ENCODE results near the gene PSMG1.
"Not testable (repeated sequence)": the region's sequence is repeated elsewhere in the genome, so short reads cannot be mapped to it uniquely, and the experiment has no call there.

Gene PSMG1, protein sequence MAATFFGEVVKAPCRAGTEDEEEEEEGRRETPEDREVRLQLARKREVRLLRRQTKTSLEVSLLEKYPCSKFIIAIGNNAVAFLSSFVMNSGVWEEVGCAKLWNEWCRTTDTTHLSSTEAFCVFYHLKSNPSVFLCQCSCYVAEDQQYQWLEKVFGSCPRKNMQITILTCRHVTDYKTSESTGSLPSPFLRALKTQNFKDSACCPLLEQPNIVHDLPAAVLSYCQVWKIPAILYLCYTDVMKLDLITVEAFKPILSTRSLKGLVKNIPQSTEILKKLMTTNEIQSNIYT

DNA sequence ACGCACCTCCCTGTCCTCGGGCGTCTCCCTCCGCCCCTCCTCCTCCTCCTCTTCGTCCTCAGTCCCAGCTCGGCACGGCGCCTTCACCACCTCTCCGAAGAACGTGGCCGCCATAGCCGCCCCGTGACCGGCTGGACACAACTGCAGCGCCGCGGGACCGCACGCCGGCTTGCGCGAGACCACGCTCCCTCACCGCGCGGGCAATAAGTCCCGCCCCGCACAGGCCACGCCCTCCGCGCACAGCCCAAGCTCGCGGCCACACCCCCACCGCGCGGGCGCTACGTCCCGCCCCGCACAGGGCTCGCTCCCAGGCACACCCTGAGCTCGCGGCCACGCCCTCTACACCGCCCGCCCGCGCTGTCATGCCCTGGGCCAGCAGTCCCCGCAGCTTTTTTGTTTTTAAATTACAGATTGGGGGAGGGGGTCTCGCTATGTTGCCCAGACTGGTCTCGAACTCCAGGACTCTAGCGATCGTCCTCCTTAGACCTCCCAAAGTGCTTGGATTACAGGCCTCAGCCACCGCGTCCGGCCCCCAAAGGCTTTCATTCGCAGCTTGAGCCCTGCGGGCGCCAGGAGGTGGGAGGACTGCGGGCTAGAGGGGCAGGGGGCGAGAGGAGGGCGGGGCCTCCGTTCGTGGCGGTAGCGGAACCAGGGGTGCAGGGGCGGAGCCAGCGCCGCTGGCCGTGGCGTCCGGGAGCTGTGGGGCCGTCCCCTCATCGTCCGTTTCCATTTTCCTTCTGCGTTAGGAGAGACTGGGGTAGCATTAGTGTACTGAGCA is at the start of gene PSMG1:
PSMG1 (minus strand) TSS at position 180 of the 778 bp plus-strand sequence; CDS start at position 114, 66 bp downstream.
- DNase-seq: peak; percentile 97

DNA sequence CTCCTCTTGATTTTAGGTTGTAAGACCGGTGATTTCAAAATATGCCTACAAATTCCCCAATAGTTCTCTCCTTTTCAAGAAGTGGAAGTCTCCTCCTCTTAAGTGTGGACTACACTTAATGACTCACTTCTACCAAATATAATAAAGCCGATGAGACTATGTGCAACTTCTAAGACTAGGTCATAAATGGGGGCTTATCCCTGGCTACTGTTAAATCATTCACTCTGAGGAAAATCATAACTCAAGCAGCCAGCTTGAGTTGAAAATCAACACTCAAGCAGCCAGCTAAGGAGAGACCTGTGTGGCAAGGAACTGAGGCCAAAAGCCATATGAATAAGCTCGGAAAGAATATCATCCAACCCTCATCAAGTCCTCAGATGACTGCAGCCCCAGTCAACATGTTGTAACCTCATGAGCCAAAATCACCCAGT is 49.6 kb upstream of the PSMG1 start:
- no peak for DNase-seq

DNA sequence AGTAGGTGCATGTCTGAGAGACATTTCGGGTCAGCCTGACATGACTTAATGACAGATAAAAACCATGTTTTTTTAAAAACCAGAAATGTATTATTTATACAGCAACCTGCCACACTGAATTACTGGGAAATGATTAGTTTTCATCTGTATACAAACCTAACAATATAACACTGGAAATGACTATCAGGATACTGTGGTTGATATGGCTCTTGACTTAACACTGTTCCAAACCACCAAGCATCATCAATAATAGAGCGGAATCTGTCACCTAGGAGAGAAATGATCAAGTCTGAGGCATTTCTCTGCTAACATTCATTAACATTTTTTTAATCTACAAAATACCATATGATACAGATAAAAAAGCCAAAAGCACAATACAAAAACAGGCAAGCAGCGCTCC is 41.7 kb upstream of the PSMG1 start:
- no peak for DNase-seq

DNA sequence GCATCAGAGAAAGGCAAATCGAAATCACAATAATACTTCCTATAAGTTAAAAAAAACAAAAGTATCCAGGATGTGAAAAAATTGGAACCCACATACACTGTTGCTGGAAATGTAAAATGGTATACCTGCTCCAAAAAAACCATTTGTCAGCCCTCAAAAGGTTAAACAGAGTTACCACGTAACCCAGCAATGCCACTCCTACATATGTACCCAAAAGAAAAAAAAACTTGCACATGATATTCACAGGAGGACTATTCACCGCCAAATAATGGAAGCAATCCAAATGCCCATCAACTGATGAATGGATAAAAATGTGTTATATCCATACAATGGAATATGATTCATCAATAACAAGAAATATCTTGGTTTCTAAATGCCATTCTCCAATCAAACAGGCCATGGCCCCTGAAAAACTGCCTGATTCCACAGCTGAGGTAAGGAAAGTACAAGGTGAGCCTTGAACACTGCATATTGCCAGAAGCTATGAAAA is 38.8 kb upstream of the PSMG1 start:
- no peak for DNase-seq

DNA sequence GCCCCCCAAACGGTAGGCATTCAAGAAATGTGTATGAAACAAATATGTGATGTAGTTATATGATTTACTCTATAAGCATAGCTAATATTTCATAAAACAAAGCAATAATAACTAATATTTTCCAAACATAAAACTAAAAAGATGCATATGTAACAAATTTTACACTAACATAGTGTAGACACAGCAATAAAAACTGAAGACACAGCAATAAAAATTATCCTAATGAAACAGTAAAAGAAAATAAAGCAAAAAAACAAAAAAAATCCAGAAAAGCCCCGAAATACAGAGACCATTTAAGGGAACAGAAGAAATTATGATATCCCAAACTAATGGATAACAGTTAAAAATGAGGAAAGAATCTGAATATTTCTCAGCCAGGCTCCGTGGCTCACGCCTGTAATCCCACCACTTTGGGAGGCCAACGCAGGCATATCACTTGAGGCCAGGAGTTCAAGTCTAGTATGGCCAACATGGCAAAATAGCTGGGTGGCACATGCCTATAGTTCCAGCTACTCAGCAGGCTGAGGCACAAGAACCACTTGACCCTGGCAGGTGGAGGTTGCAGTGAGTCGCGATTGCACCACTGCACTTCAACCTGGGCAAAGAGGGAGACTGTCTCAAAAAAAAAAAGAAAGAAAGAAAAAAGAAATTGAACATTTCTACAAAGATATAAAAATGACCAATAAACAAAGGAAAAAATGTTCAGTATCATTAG is 38.2 kb upstream of the PSMG1 start:
- no peak for DNase-seq

DNA sequence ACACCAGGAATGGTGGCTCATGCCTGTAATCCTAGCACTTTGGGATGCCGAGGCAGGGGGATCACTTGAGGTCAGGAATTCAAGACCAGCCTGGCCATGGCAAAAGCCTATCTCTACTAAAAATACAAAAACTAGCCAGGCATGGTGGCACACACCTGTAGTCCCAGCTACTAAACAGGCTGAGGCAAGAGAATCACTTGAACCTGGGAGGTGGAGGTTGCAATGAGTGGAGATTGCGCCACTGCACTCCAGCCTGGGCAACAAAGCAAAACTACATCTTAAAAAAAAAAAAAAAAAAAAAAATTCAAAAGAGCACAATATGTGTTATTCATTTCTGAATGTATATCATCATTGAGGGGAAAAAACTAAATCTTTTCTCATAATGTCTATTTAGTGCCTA is 37.6 kb upstream of the PSMG1 start:
- not testable (repeated sequence) for DNase-seq

DNA sequence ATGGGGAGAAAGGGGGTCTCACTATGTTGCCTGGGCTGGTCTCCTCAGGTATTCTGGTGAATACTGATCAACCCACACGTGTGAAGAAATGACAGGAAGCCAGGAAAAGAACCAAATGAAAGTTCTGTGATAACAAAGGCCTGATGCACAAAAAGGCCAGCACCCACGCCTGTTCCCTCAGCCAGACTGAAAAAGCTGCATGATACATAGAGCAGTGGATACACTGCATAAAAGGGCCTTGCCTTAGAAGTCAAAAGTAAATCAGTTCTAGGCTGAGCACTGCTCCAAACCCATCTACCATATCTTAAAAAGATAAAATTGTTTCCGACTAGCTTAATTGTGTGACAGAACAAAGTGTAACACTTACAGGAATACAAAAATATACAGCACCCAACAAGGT is 36.9 kb upstream of the PSMG1 start:
- DNase-seq: no peak

DNA sequence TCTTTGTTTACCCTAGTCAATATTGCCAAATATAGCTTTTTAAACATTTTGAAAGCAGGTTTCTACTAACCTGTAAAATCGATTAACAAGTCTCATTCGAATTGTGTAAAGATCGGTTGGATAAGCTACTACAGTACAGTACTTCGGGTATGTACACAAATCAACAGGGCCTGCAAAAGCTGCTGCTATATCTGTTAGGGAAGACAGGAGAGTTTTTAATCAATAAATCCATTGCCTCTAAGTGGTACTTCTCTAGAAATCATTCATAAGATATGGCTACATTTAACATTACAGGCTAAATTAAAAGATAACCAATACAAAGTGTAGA is 34.8 kb upstream of the PSMG1 start:
- no peak for DNase-seq

DNA sequence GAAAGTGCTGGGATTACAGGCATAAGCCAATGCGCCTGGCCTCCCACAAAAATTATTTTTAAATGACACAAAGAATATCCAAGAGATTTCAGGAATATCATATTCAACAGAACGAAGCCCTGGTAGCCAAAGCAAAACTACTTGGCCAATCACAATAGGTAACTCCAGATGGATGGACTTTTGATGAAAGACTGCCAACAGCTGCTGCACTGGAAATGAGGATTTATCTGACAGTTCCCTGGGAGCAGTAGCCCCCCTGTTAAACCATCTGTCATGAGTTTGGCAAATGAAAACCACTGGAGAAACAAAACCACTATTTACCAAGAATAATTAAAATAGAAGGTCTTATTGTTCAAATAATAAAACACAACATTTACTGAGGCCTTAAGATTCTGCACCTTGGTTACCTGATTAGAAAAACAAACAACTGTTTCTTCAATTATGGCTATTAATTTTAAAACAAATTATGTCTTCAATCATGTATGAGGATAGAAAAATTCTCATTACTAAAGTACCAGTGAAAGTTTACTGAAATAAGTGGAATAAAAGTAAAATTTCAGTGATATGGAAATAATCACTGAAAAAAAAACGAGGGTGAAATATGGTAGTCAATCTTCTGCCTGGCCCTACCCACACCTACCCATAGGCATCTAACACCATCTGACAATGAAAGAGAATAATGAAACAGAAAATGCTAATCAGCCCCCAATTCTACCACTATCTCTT is 34.3 kb upstream of the PSMG1 start:
- DNase-seq: peak; percentile 20

DNA sequence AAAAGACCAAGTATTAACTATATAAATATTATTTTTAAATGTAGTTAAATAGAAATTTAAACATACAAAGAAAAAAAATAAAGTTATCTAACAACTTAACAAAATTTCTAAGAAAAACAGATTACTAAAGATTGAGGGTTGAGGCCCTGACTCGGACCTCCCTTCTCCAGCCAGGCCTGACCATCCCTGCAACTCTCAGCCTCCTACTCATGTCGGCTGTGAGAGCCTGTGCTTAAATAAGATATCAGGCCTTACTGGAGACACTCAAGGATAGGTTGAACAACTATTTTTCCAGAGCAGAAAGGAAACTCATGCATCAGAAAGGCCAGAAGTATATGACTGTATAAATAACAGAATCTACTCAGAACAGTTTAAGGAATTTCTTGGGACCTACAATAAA is 33.0 kb upstream of the PSMG1 start:
- DNase-seq: no peak

DNA sequence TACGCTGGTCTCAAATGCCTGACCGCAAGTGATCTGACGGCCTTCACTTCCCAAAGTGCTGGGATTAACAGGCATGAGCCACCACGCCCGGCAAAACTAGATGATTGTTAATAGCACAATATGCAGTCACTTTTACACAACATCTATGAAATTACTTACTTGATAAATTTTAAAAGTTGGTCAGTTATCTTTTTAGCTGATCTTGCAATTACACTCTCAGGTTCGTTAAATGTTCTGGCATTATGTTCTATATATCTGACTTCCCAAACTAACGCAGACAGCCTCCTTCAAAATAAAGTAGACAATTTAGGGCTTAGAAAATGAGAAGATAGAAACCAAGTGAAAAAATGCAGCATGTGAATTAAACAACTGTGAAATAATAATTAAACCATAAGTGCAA is 31.8 kb upstream of the PSMG1 start:
- DNase-seq: no peak

DNA sequence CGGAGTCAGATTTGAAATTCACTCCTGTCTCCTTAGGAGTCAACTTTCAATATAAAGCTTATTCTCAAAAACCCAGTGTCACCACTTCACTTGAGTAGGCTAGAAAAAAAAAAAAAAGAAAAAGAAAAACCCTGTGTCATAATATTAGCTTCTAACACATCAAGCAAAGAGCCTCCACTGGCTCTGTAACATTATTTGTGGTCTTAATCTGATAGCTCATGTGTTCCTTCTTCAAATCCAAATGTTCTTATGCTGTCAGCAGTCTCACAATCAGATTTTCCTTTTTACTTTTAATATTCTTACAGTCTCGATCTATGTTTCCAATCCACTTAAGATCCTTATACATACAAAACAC is 26.1 kb upstream of the PSMG1 start:
- DNase-seq: no peak

DNA sequence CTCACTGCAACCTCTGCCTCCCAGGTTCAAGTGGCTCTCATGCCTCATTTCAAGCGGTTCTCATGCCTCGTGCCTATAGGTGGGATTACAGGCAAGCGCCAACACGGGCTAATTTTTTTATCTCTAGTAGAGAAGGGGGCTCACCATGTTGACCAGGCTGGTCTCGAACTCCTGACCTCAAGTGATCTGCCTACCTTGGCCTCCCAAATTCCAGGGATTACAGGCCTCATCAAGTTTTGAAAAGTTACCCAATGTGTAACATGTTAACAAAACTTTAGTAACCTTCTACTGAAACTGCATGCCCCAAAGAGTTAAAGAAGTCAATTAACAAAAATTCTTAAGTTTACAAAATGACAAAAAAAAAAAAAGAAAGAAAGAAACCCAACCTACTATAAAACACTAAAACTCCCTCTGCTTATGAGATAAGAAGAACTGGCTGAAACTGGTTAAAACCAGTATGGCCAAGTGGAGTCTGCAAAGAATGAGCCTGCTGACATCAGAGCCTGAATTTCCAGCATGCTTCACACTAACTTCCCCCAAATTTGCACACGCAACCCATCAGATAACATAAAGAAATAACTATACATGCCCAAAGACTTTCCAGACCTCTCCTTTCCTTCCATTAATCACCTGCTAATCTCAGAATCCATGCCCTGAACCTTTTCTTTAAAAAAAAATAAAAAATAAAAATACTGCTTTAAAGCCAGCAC is 25.5 kb upstream of the PSMG1 start:
- no peak for DNase-seq

DNA sequence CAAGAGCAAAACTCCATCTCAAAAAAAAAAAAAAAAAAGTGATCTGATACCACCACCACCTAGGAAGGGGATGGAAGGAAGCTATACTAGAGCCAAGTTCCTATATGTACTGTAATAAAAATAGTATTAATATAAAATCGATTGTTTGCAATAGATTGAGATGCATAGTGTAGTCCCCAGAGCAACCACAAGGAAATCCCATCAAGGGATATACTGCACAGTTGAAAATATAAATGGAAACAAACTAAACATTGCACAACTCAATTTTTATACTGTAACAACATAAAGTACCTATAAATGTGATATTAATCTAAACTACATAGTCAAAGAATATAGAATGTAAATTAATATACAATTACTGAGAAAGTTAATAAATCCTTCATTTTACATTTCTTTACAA is 20.9 kb upstream of the PSMG1 start:
- DNase-seq: no peak

DNA sequence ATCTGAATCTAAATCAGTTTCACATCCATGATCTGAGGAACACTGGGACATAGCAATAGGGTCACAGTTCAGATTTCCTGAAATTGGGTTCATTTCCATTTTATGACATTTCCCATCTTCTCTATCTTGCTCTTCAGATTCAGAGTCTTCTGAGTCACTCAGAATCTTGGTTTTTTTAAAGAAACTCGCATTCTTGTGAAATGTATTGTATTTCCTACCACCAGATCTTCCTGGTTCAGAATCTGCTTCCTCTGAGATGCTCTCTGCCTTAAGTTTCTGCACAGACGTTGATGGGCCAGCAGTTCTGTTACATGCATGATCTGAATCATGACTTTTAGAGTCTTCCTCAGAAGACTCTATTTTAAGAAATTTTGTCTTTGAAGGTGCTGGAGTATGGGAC is 15.5 kb upstream of the PSMG1 start:
- DNase-seq: no peak

DNA sequence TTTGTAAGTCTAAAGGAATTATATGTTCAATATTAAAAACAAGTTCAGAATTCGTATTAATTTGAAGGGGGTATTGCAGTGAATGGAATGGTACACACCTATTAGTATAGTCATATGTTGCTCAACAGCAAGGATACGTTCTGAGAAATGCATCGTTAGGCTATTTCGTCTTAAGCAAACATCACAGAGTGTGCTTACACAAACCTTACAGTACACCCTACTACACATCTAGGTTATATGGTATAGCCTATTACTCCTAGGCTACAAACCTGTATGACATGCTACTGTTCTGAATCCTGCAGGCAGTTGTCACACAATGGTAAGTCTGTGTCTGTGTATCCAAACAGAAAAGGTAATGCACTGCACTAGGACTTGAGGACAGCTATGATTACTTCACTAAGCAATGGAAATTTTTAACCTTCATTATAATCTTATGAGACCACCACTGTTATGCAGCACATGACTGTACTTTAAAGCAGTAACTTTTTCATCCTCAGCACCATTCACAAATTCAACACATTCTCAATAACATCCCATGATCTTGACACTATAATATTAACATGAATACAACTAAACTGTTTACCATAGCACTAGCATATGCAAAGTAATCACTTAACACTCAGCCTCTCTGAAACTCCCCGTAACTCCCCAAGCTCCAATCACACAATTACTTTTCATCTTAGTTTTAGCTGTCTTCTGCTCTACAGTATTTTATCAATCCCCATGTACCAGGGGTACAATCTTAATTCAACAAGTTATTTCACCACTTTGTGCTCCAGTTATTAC is 14.4 kb upstream of the PSMG1 start:
- DNase-seq: no peak

DNA sequence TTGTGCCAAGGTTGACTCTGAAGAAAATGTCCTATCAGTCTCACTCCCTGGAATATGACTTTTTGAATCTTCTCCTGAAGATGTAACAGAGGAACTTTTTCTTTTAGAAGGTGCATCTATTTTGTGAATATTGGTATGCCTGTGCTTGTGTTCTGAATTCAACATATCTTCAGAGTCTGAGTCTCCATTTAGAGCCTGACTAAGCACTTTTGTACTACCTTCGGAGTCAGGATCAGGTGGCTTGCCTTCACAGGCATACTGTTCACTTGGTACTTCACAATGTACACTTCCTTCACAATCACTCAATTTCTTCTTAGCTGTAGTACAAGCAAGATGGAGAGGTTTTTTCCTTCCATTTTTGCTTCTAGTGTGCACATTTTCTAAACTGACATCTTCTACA is 13.6 kb upstream of the PSMG1 start:
- no peak for DNase-seq

DNA sequence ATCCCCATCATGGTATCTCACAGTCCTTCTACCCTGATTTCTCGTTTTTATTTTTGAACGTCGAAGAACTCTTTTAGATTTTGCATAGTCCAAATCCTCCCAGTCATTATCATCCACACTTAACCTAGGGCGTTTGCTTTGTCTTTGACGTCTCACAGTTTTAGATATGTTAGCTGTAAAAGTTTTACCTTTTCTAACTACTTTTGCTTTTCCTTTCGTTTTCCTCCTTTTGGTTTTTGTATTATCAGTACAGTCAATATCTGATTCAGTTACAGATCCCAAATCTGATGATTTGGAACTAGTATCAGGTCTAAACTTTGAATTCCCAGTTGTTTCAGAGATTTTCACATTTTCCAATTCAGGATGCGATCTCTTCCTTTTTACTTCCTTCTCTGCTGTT is 13.1 kb upstream of the PSMG1 start:
- no peak for DNase-seq

DNA sequence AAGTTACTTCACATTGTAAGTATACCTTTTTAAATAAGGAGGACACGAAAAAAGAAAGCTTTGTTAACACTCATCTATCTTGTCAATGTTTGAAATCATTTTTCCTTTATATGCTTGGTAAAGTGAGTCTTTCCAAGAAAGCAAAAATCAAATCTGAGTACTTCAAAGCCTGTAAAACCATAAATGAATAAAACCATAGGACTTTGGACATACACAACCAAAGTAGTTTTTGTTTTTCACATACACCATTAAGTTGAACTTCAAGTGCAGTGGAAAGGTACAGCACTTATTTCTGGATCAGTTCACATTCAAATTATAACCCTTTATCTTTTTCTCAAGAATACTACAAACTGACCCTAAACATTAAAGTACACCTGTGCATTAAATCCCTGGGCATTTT is 10.1 kb upstream of the PSMG1 start:
- DNase-seq: no peak

DNA sequence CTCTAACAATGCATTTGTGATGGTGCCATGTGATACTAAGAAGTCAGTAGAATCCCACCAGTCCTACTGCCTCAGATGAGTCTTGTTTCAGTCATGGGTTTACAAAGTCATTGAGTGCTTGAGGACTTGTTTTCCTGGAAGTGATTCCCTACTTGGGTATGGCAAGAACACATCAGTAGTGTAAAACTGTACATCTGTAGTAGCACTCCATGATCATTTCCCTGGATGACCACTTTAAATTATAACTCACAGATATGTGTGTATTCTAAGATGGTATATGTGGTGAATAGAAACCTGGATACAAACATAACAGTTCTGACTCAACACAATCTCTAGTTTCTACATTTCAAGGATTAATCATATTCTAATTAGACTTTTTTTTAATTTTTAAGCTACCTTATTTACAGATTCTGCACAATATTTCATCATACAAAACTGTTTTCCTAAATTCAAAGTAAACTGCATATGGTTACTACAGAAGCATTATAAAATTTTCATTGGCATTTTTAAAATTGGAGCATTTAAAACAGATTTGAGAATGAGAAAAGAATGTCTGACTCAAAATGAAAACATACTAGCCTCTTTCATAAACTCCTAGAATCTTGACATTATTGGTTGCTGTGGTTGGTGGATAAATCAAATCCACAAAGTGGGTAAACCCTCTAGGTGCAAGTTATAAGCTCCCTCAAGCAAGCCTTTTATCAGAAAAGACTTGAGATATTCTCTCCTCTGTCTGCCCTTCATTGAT is 6.8 kb upstream of the PSMG1 start:
- no peak for DNase-seq

DNA sequence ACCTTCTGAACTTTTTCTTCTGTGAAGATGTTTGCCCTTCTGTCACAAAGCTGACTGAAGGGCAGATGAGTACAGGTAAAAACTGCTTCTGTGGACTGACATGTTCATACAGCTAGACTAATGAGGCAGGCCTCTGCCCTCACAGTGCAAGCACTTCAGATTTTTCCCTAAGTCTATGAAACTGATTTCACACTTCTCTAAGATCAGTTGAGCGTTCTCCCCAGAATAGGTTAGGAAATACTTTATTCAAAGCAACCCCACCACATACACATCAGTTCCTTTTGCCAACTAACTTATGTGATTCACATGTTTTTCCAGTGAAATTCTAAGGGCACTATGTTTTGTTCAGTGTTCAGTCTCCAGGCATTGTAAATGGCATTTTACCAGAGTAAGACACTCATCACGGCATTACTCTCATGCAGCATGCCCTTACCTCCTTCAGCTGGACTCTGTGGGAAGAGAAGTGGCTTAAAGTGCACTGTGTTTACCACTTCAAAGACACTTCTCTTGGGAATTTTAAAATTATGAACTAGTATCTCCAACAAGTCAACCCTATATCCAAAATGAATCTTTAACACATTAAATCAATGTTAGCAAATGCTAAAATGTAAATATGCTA is 5.4 kb upstream of the PSMG1 start:
- DNase-seq: no peak

Data from eye (tissue), 1 donor.